GM21529 (cell line): Measurements from ENCODE around the gene CORO2B.
"Not testable (repeated sequence)": the region's sequence is repeated elsewhere in the genome, so short reads cannot be mapped to it uniquely, and the experiment has no call there.

Experiments used
- ATAC-seq: cut with Tn5 transposase; IDR thresholded peaks from one replicate; pipeline ENCODE4 v1.9.1; 2021; ENCODE audit not compliant: unreplicated experiment

CORO2B gene

GRCh38 chr15:68643216-68643830, 64.5 kb downstream of the CORO2B start:
- ATAC-seq: no peak

GRCh38 chr15:68644083-68644904, 65.5 kb downstream of the CORO2B start:
- no peak for ATAC-seq

- ATAC-seq: no peak
Observed at GRCh38 chr15:68644996-68645395, 66.2 kb downstream of the CORO2B start.

- ATAC-seq: no peak
Observed at GRCh38 chr15:68646156-68646555, 67.4 kb downstream of the CORO2B start.

- ATAC-seq: no peak
Observed at GRCh38 chr15:68646696-68647095, 67.9 kb downstream of the CORO2B start.

GRCh38 chr15:68647361-68647760, 68.6 kb downstream of the CORO2B start:
- not testable (repeated sequence) for ATAC-seq

GRCh38 chr15:68650901-68651709, 72.3 kb downstream of the CORO2B start:
- ATAC-seq: no peak

GRCh38 chr15:68651916-68652525, 73.2 kb downstream of the CORO2B start:
- no peak for ATAC-seq

- no peak for ATAC-seq
Observed at GRCh38 chr15:68653031-68653635, 74.3 kb downstream of the CORO2B start.

- no peak for ATAC-seq
Observed at GRCh38 chr15:68653801-68654200, 75.0 kb downstream of the CORO2B start.

- ATAC-seq: no peak
Observed at GRCh38 chr15:68654786-68655560, 76.2 kb downstream of the CORO2B start.

- ATAC-seq: no peak
Observed at GRCh38 chr15:68655686-68656437, 77.1 kb downstream of the CORO2B start.

- no peak for ATAC-seq
Observed at GRCh38 chr15:68656438-68656739, 77.6 kb downstream of the CORO2B start.

- no peak for ATAC-seq
Observed at GRCh38 chr15:68658151-68658550, 79.4 kb downstream of the CORO2B start.

- ATAC-seq: no peak
Observed at GRCh38 chr15:68658641-68659358, 80.0 kb downstream of the CORO2B start.

- no peak for ATAC-seq
Observed at GRCh38 chr15:68663526-68663925, 84.7 kb downstream of the CORO2B start.

- ATAC-seq: no peak
Observed at GRCh38 chr15:68666120-68666811, 87.5 kb downstream of the CORO2B start.

- no peak for ATAC-seq
Observed at GRCh38 chr15:68666812-68667450, 88.1 kb downstream of the CORO2B start.
